K562 (cell line): ENCODE data around the gene KASH5. TPM values are rescaled to one million over a fixed set of nuclear protein-coding genes. Genes with fewer than 3 reads are reported as not detected.

Source experiments
- ATAC-seq: fragments of 200-7000 bp; cut with Tn5 transposase; 3 replicates; pipeline ENCODE4 v1.9.1; 2020; ENCODE audit warnings: moderate library complexity
- BruUV-seq: library from RNA; stranded (reverse); fragments of 400-500 nt; replicated peaks from 2 replicates; lab custom pipeline; 2021; lab: Mats Ljungman, UMichigan
- CTCF ChIA-PET: fragments of 300-600 bp; formaldehyde crosslinking; extraction: SDS; loops from one replicate; lab custom pipeline; 2021; ENCODE audit warnings: low intra/inter-chr PET ratio; lab: Yijun Ruan, JAX
- POLR2A ChIA-PET: fragments of 300-600, 350-650 bp; sonication (Branson Sonifier 250); formaldehyde crosslinking; extraction: SDS; loops from one replicate; lab custom pipeline; 2021; ENCODE audit warnings: antibody characterized with exemption, inconsistent platforms; lab: Yijun Ruan, JAX
- DNase-seq, 4 experiments: peaks; one replicate each; pipeline versions ENCODE4 v3.0.0 to v3.0.0-alpha.2; 2011 to 2018; ENCODE audit warnings: low spot score in 3 of 4, mixed read lengths in 3 of 4; ENCODE audit errors: extremely low read depth in 1 of 4
- FAIRE-seq: peaks from 2 replicates; lab custom pipeline; 2011; peaks lifted over from hg19 to GRCh38; lab: Jason Lieb, UNC
- H2AFZ ChIP-seq: 2 replicates; pipeline ENCODE4 v1.6.0; 2011; ENCODE audit warnings: low read depth, low read length, control low read depth, inconsistent platforms
- H3K27ac ChIP-seq: fragments of 200-600 bp; 3 replicates; pipeline ENCODE4 v1.8.0; 2011; ENCODE audit warnings: low read depth, mild to moderate bottlenecking, control low read depth, inconsistent platforms, low read length, moderate library complexity, mixed read lengths; ENCODE audit errors: extremely low read depth
- H3K27me3 ChIP-seq, 2 experiments: fragments of 300-600 bp in 1 of 2; 2 replicates in 1 of 2; 3 replicates in 1 of 2; pipeline versions ENCODE4 v1.6.0 to v1.8.0; 2011; ENCODE audit warnings: inconsistent platforms in 2 of 2, low read length in 2 of 2, mild to moderate bottlenecking in 1 of 2, mixed read lengths in 1 of 2, moderate library complexity in 1 of 2; ENCODE audit not compliant: control insufficient read depth in 2 of 2, insufficient read depth in 2 of 2
- H3K36me3 ChIP-seq: fragments of 300-600 bp; 3 replicates; pipeline ENCODE4 v1.8.0; 2011; ENCODE audit warnings: mild to moderate bottlenecking, low read length, inconsistent platforms; ENCODE audit not compliant: control insufficient read depth, insufficient read depth
- H3K4me1 ChIP-seq, 2 experiments: fragments of 200-600 bp in 1 of 2; replicated peaks in 1 of 2; 2 replicates in 1 of 2; 3 replicates in 1 of 2; pipeline versions ENCODE4 v1.5.1 to v1.8.0; 2011; ENCODE audit warnings: inconsistent platforms in 2 of 2, low read length in 2 of 2, mild to moderate bottlenecking in 1 of 2, mixed read lengths in 1 of 2, moderate library complexity in 1 of 2; ENCODE audit not compliant: control insufficient read depth in 2 of 2, insufficient read depth in 2 of 2
- H3K4me2 ChIP-seq: 2 replicates; pipeline ENCODE4 v1.6.1; 2011; ENCODE audit warnings: low read length, control low read depth, inconsistent platforms, mixed read lengths; ENCODE audit not compliant: insufficient read depth
- H3K4me3 ChIP-seq: fragments of 200-600 bp; sonication (generic), shearing (Covaris generic); 2 replicates; pipeline ENCODE4 v1.5.1; 2016; ENCODE audit warnings: control low read depth, inconsistent platforms
- H3K79me2 ChIP-seq: fragments of 200-600 bp; 3 replicates; pipeline ENCODE4 v1.8.0; 2011; ENCODE audit warnings: low read length, inconsistent platforms; ENCODE audit not compliant: control insufficient read depth, insufficient read depth
- H3K9ac ChIP-seq, 2 experiments: 2 replicates each; pipeline versions ENCODE4 v1.6.0 to v1.6.1; 2011; ENCODE audit warnings: low read depth in 2 of 2, low read length in 2 of 2, control low read depth in 1 of 2, inconsistent platforms in 1 of 2, mild to moderate bottlenecking in 1 of 2, mixed read lengths in 1 of 2; ENCODE audit not compliant: insufficient read depth in 1 of 2
- H3K9me1 ChIP-seq: one replicate; pipeline ENCODE4 v1.6.0; 2011; ENCODE audit warnings: inconsistent platforms, mild to moderate bottlenecking, low read length, moderate library complexity; ENCODE audit not compliant: control insufficient read depth, insufficient read depth
- H3K9me3 ChIP-seq: replicated peaks from 2 replicates; pipeline ENCODE4 v1.5.1; 2011; ENCODE audit warnings: low read depth, low read length, inconsistent platforms; ENCODE audit not compliant: control insufficient read depth, insufficient read depth
- H4K20me1 ChIP-seq: replicated peaks from 2 replicates; pipeline ENCODE4 v1.6.1; 2011; ENCODE audit warnings: low read length, inconsistent platforms, mixed read lengths; ENCODE audit not compliant: control insufficient read depth, insufficient read depth
- C11orf30 ChIP-seq: fragments of 450-650 bp; IDR thresholded peaks from 2 replicates; pipeline ENCODE4 v1.6.1; 2016; ENCODE audit warnings: low read depth, mild to moderate bottlenecking
- CGGBP1 ChIP-seq: fragments of 250-450 bp; sonication (Bioruptor Pico); IDR thresholded peaks from 2 replicates; pipeline ENCODE4 v1.9.0; 2021; ENCODE audit warnings: mild to moderate bottlenecking
- CHD4 ChIP-seq: fragments of 200-600 bp; sonication (generic); IDR thresholded peaks from 3 replicates; pipeline ENCODE4 v1.6.1; 2012; ENCODE audit warnings: low read depth, mild to moderate bottlenecking, mixed read lengths, low read length, inconsistent platforms; ENCODE audit not compliant: insufficient read depth, insufficient replicate concordance, poor library complexity, severe bottlenecking
- DLX4 ChIP-seq: fragments of 250-450 bp; sonication (Bioruptor Pico); IDR thresholded peaks from 2 replicates; pipeline ENCODE4 v1.6.1; 2021; ENCODE audit warnings: mild to moderate bottlenecking
- E2F6 ChIP-seq, 2 experiments: IDR thresholded peaks; 2 replicates each; pipeline ENCODE4 v1.6.1; 2011; ENCODE audit warnings: borderline replicate concordance in 1 of 2, control low read depth in 1 of 2, low read depth in 1 of 2, low read length in 1 of 2, mild to moderate bottlenecking in 1 of 2, mixed read lengths in 1 of 2, moderate library complexity in 1 of 2; ENCODE audit not compliant: insufficient read depth in 1 of 2, insufficient read length in 1 of 2, poor library complexity in 1 of 2, severe bottlenecking in 1 of 2; ENCODE audit errors: extremely low read depth in 1 of 2
- GTF2F1 ChIP-seq: IDR thresholded peaks from 2 replicates; pipeline ENCODE4 v1.6.1; 2011; ENCODE audit warnings: low read depth, low read length, improper control_type of control experiment
- MAFF ChIP-seq: IDR thresholded peaks from 2 replicates; pipeline ENCODE4 v1.6.1; 2012; ENCODE audit warnings: low read length, improper control_type of control experiment
- MAFK ChIP-seq: IDR thresholded peaks from 2 replicates; pipeline ENCODE4 v1.6.1; 2011; ENCODE audit warnings: low read length, improper control_type of control experiment
- MED1 ChIP-seq: sonication (generic); formaldehyde crosslinking; IDR thresholded peaks from 2 replicates; pipeline ENCODE4 v1.8.1; 2023; ENCODE audit warnings: missing genetic modification reagents, borderline replicate concordance
- MLX ChIP-seq, 2 experiments: fragments of 450-650 bp in 1 of 2; sonication (generic) in 1 of 2; formaldehyde crosslinking; conservative IDR thresholded peaks; 2 replicates each; pipeline versions ENCODE4 v1.4.0 to v1.8.1; 2020 to 2022; ENCODE audit warnings: mild to moderate bottlenecking in 1 of 2, missing genetic modification reagents in 1 of 2
- PBX2 ChIP-seq, 2 experiments: IDR thresholded peaks in 1 of 2; conservative IDR thresholded peaks in 1 of 2; 2 replicates each; pipeline ENCODE4 v1.6.1; 2016; ENCODE audit warnings: low read depth in 2 of 2, mild to moderate bottlenecking in 1 of 2, missing compliant biosample characterization in 1 of 2, missing genetic modification characterization in 1 of 2, moderate library complexity in 1 of 2
- TAF9B ChIP-seq: fragments of 450-650 bp; IDR thresholded peaks from 2 replicates; pipeline ENCODE4 v1.6.1; 2018; ENCODE audit warnings: mild to moderate bottlenecking; ENCODE audit not compliant: partially characterized antibody
- ZNF184 ChIP-seq: sonication (generic); formaldehyde crosslinking; IDR thresholded peaks from 2 replicates; pipeline ENCODE4 v1.5.0; 2020; ENCODE audit warnings: missing genetic modification reagents
- ZNF274 ChIP-seq: IDR thresholded peaks from 2 replicates; pipeline ENCODE4 v1.6.1; 2011; ENCODE audit warnings: low read depth, mild to moderate bottlenecking, low read length, moderate library complexity, borderline replicate concordance
- ZNF655 ChIP-seq: fragments of 250-450 bp; sonication (Bioruptor Pico); IDR thresholded peaks from 2 replicates; pipeline ENCODE4 v1.5.0; 2021
- whole genome bisulfite sequencing: fragments of 100-300 bp; shearing (Covaris generic); methylation state at CpG from one replicate; pipeline ENCODE4 v1.1.6; 2016; ENCODE audit warnings: low coverage, mixed read lengths; ENCODE audit not compliant: insufficient coverage; ENCODE audit errors: missing lambda C conversion rate; 5-methylcytosine and 5-hydroxymethylcytosine counted together
- in situ Hi-C: fragments of 300-500 bp; cut with MboI; formaldehyde crosslinking; loops from 4 replicates; pipeline ENCODE4 v1.15.0; 2018; ENCODE audit warnings: inconsistent platforms, mixed read lengths
- intact Hi-C: fragments of 100-400 bp; cut with micrococcal nuclease; formaldehyde crosslinking; loops from 2 replicates; pipeline ENCODE4 v1.14.2; 2022
- polyA plus RNA-seq, 8 experiments: library from polyadenylated mRNA; depleted of rRNA in 4 of 8; stranded (reverse) in 5 of 8; unstranded in 3 of 8; fragments of >200 nt; fragmentation: Nextera tagmentation in 2 of 8; fragmentation: Illumina TruSeq in 1 of 8; extraction: Ambion mirVana in 2 of 8; extraction: Trizol in 1 of 8; gene quantifications; 2 replicates each; pipeline versions ENCODE4 v1.2.1 to v1.2.3, GENCODE V29; 2011 to 2014; ENCODE audit warnings: inconsistent platforms in 1 of 8, missing spikeins in 1 of 8
- total RNA-seq, 7 experiments: library from RNA; depleted of rRNA in 6 of 7; stranded (reverse); fragments of >200 nt in 6 of 7; fragmentation: Illumina TruSeq in 2 of 7; extraction: Trizol in 2 of 7; gene quantifications; 2 replicates each; pipeline versions ENCODE4 v1.2.1 to v1.2.3, GENCODE V29; 2011 to 2021; ENCODE audit warnings: low replicate concordance in 1 of 7

Gene KASH5
- total and polyA plus RNA-seq, 9 of the 15 experiments (the other 6 are each of a cell fraction or from before 2014, with no cell fraction given), result 0.07 to 0.84 (median 0.34) TPM; not detected in 1

- no peak overlapping the region for H3K9ac ChIP-seq
- H4K20me1 ChIP-seq, result no peaks in the 10 kb centered on the region
- H3K4me3 ChIP-seq, result no peak overlapping the region
- intact Hi-C loops, result no loop called here
- FAIRE-seq (peak; percentile 19), ATAC-seq (no peak), DNase-seq (no peak)
- H3K27ac ChIP-seq, result no peak overlapping the region
- ChIA-PET CTCF (no interaction called here), POLR2A (interaction anchor here (1.1 kb wide), 1 partner anchor 10 kb away, joined by 3 read pairs; no protein-coding TSS in a partner anchor)
- no peaks in the 10 kb centered on the region for H3K79me2 ChIP-seq
- 27% methylated on average over 1 of the region's 1 CpG for WGBS
- H3K4me1 ChIP-seq, result peaks cover 0 to 11% of the 10 kb centered on the region in 2 experiments; a peak in 2 of 5 replicates
- peaks cover 7% of the 10 kb centered on the region for H3K9me3 ChIP-seq
- BruUV-seq, result no TSS peak
- in situ Hi-C loops, result no loop called here
- H3K9me1 ChIP-seq, result no peaks in the 10 kb centered on the region
- H3K36me3 ChIP-seq, result no peaks in the 10 kb centered on the region
- no peak overlapping the region for H3K4me2 ChIP-seq
- H2AFZ ChIP-seq, result no peak overlapping the region
- H3K27me3 ChIP-seq, result no peaks in the 10 kb centered on the region
- TF ChIP-seq CGGBP1 (no peak), ZNF184 (no peak), DLX4 (CRISPR knock-in tag) (no peak), MAFK (peak; percentile 57), MAFF (peak; percentile 76), CHD4 (no peak), ZNF274 (no peak), TAF9B (no peak), GTF2F1 (no peak), ZNF655 (no peak), E2F6 (IDR thresholded peaks at IDR 0.05; ENCODE audit: borderline replicate concordance in 1 of 2, extremely low read depth in 1 of 2, insufficient read depth in 1 of 2, insufficient read length in 1 of 2, low read depth in 1 of 2, low read length in 1 of 2, poor library complexity in 1 of 2, severe bottlenecking in 1 of 2) (no peak), PBX2 (CRISPR knock-in tag; IDR thresholded peaks at IDR 0.05; ENCODE audit: low read depth) (no peak), PBX2 (tag; conservative IDR thresholded peaks at IDR 0.05; ENCODE audit: low read depth) (no peak), C11orf30 (peak; percentile 80), MED1 (CRISPR knock-in tag) (no peak), MLX (CRISPR knock-in tag; conservative IDR thresholded peaks at IDR 0.05) (no peak)
Observed at GRCh38 chr19:49383599-49383998, 4.5 kb upstream of the KASH5 start.
